Central memory CD8-positive, alpha-beta T cell (primary cell): ENCODE results near the gene MACROD2.

Experiments
- ATAC-seq: fragments of 150-1000 bp; cut with Tn5 transposase; replicated peaks from 2 replicates; pipeline ENCODE4 v1.10.0; 2022; ENCODE audit warnings: mild to moderate bottlenecking, moderate FRiP score, moderate number of reproducible peaks; ENCODE audit not compliant: poor library complexity, severe bottlenecking; ENCODE audit errors: extremely low read depth
- DNase-seq, 2 donors: peaks; one replicate each; pipeline ENCODE4 v3.0.0; 2021; ENCODE audit warnings: low spot score in 2 of 2
- H3K27ac Mint-ChIP-seq: one replicate; pipeline ENCODE4 v1.8.0; 2022; ENCODE audit warnings: low read depth, mild to moderate bottlenecking, moderate library complexity, mixed read lengths
- H3K27me3 Mint-ChIP-seq: one replicate; pipeline ENCODE4 v1.8.0; 2022; ENCODE audit warnings: mixed read lengths
- H3K36me3 Mint-ChIP-seq: one replicate; pipeline ENCODE4 v1.8.0; 2022; ENCODE audit warnings: mild to moderate bottlenecking, moderate library complexity, mixed read lengths; ENCODE audit not compliant: insufficient read depth
- H3K4me1 Mint-ChIP-seq: one replicate; pipeline ENCODE4 v1.8.0; 2022; ENCODE audit warnings: mixed read lengths
- H3K4me3 Mint-ChIP-seq: one replicate; pipeline ENCODE4 v1.8.0; 2022; ENCODE audit warnings: mild to moderate bottlenecking, moderate library complexity, mixed read lengths
- H3K9me3 Mint-ChIP-seq: one replicate; pipeline ENCODE4 v1.8.0; 2022; ENCODE audit warnings: mixed read lengths

Gene MACROD2

GRCh38 chr20:15875446-15875845 is 1880.1 kb downstream of the MACROD2 start:
- ATAC-seq (no peak), DNase-seq (no peak)
- no peak overlapping the region for H3K4me3 Mint-ChIP-seq
- peaks cover 17% of the 10 kb centered on the region for H3K9me3 Mint-ChIP-seq
- H3K36me3 Mint-ChIP-seq, result no peaks in the 10 kb centered on the region
- no peaks in the 10 kb centered on the region for H3K27me3 Mint-ChIP-seq
- H3K4me1 Mint-ChIP-seq, result no peaks in the 10 kb centered on the region
- no peak overlapping the region for H3K27ac Mint-ChIP-seq

DNA sequence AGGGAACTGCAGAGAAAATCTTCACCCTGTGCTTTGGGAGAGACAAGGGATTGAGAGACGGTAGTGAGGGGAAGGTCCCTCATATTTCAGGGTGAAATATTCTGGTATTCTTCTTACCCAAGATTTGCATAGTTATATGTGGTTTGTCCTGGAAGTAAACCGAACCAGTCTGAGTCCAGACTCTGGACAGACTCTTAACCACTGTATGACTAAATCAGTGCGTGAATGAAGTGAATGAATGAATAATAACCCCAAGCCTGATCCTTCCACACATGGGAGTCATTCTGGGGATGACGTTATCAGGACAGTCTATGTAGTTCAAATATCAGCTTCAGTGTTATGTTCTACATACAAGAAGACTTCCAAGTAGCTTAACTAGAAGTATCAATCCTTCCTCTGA is 1887.2 kb downstream of the MACROD2 start:
- Mint-ChIP-seq H3K4me1 (no peaks in the 10 kb centered on the region), H3K9me3 (peaks cover 12% of the 10 kb centered on the region), H3K27me3 (no peaks in the 10 kb centered on the region), H3K27ac (no peak overlapping the region), H3K36me3 (no peaks in the 10 kb centered on the region), H3K4me3 (no peak overlapping the region)
- DNase-seq (no peak), ATAC-seq (no peak)

DNA sequence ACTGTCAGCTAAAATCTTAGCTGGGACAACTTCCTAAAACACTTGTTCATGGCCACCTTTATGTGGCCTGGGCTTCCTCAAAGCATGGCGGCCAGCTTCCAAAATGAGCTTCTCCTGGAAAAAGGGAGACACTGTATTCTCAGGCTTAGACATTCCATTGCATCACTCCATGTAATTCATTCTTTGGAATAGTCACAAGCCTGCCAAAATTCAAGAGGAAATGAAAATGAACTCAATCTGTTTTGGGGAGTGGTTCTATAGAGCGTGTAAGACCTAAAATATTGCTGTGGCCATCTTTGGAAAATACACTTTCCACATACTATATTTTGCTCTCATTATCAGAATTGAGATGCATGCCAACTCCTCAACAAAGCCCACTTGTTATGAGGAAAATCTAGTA is 1890.9 kb downstream of the MACROD2 start:
- H3K4me3 Mint-ChIP-seq, result no peak overlapping the region
- no peak for ATAC-seq
- no peak for DNase-seq
- H3K4me1 Mint-ChIP-seq, result no peaks in the 10 kb centered on the region
- no peaks in the 10 kb centered on the region for H3K36me3 Mint-ChIP-seq
- H3K27me3 Mint-ChIP-seq, result no peaks in the 10 kb centered on the region
- H3K9me3 Mint-ChIP-seq, result peaks cover 18% of the 10 kb centered on the region
- H3K27ac Mint-ChIP-seq, result no peak overlapping the region

GRCh38 chr20:15887387-15887786 is 1892.1 kb downstream of the MACROD2 start:
- no peak overlapping the region for H3K27ac Mint-ChIP-seq
- H3K36me3 Mint-ChIP-seq, result no peaks in the 10 kb centered on the region
- H3K4me1 Mint-ChIP-seq, result no peaks in the 10 kb centered on the region
- no peaks in the 10 kb centered on the region for H3K27me3 Mint-ChIP-seq
- peaks cover 19% of the 10 kb centered on the region for H3K9me3 Mint-ChIP-seq
- DNase-seq, result no peak
- no peak for ATAC-seq
- no peak overlapping the region for H3K4me3 Mint-ChIP-seq

DNA sequence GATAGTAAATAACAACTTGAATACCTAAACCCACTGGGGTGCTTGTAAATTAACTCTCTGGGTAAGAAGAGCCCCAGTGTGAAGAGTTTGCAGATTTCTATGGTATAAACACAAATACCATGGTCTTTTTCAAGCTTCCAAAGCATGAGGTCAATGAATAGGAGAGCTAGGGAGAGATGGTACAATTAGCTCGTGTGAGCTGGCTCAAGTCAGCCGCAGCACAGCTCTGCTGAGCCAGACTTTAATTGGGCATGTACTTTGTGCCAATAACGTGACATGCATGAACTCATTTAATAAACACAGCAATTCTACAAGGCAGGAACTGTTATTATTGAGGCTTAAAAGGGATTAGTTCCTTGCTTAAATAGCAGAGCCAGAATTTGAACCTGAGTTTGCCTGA is 1893.7 kb downstream of the MACROD2 start:
- H3K27me3 Mint-ChIP-seq, result no peaks in the 10 kb centered on the region
- no peaks in the 10 kb centered on the region for H3K36me3 Mint-ChIP-seq
- DNase-seq (no peak), ATAC-seq (no peak)
- H3K4me3 Mint-ChIP-seq, result no peak overlapping the region
- H3K4me1 Mint-ChIP-seq, result no peaks in the 10 kb centered on the region
- no peak overlapping the region for H3K27ac Mint-ChIP-seq
- H3K9me3 Mint-ChIP-seq, result peaks cover 15% of the 10 kb centered on the region

GRCh38 chr20:15889514-15890256 is 1894.4 kb downstream of the MACROD2 start:
- Mint-ChIP-seq H3K27ac (no peak overlapping the region), H3K4me3 (no peak overlapping the region), H3K27me3 (no peaks in the 10 kb centered on the region), H3K4me1 (no peaks in the 10 kb centered on the region), H3K36me3 (peaks cover 1% of the 10 kb centered on the region), H3K9me3 (peaks cover 10% of the 10 kb centered on the region)
- DNase-seq, result no peak
- ATAC-seq, result no peak

DNA sequence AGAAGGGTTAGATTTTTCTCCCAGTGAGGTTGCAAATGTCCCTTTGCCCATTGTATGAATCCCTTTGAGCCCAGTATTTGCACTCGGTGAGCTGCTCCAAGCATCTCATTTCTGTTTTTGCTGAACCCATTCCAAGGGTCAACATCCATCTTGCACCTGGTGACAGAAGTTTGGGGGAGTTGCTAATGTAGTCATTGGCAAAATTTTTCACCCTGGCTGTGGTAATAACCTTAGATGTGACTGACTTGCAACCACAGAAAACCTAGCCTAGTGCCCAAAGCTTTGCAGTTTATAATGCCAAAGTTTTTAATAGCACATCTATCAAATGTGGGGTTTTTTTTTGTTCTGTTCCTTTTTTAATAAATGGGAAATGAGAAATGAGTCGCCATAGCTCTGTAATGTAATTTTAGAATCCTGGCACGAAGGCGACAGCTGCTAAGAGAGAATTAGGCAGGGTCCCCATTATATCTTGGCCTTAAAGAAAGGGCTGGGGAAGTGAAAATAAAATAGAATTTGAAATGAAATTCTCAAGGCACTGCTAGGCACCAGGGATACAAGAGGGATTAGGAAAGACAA is 1895.2 kb downstream of the MACROD2 start:
- Mint-ChIP-seq H3K4me3 (no peak overlapping the region), H3K36me3 (peaks cover 1% of the 10 kb centered on the region), H3K9me3 (peaks cover 17% of the 10 kb centered on the region), H3K27me3 (no peaks in the 10 kb centered on the region), H3K27ac (no peak overlapping the region), H3K4me1 (no peaks in the 10 kb centered on the region)
- no peak for DNase-seq
- ATAC-seq, result no peak

DNA sequence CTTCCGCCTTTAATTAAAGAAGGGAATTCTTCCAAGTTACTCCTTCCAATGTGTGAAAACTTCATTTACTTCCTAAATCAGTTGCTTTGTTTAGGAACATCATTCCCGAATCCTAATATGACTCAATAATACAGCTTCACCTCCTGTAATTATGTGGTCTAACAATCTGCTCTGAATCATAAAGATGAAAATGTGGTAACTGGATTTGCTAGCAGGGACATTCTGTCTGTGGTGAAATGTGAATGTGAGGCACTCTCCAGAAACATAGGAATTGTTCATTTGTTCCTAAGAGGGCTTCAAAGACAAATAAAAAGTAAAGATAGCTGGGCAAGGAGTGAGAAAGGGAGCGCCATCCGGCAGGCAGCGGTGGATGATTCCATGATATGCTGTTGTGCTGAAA is 1899.8 kb downstream of the MACROD2 start:
- no peak overlapping the region for H3K4me3 Mint-ChIP-seq
- H3K27ac Mint-ChIP-seq, result no peak overlapping the region
- peaks cover 1% of the 10 kb centered on the region for H3K36me3 Mint-ChIP-seq
- no peak for ATAC-seq
- DNase-seq, result no peak
- H3K27me3 Mint-ChIP-seq, result no peaks in the 10 kb centered on the region
- no peaks in the 10 kb centered on the region for H3K4me1 Mint-ChIP-seq
- peaks cover 23% of the 10 kb centered on the region for H3K9me3 Mint-ChIP-seq

GRCh38 chr20:15895560-15896084 is 1900.3 kb downstream of the MACROD2 start:
- DNase-seq, result no peak
- no peaks in the 10 kb centered on the region for H3K27me3 Mint-ChIP-seq
- H3K27ac Mint-ChIP-seq, result no peak overlapping the region
- peaks cover 25% of the 10 kb centered on the region for H3K9me3 Mint-ChIP-seq
- no peaks in the 10 kb centered on the region for H3K4me1 Mint-ChIP-seq
- H3K36me3 Mint-ChIP-seq, result peaks cover 1% of the 10 kb centered on the region
- no peak overlapping the region for H3K4me3 Mint-ChIP-seq
- ATAC-seq, result no peak

GRCh38 chr20:15899967-15900366 is 1904.7 kb downstream of the MACROD2 start:
- no peak for ATAC-seq
- no peak overlapping the region for H3K27ac Mint-ChIP-seq
- H3K4me1 Mint-ChIP-seq, result no peaks in the 10 kb centered on the region
- H3K27me3 Mint-ChIP-seq, result no peaks in the 10 kb centered on the region
- H3K36me3 Mint-ChIP-seq, result no peaks in the 10 kb centered on the region
- H3K4me3 Mint-ChIP-seq, result no peak overlapping the region
- no peak for DNase-seq
- peaks cover 33% of the 10 kb centered on the region for H3K9me3 Mint-ChIP-seq

GRCh38 chr20:15900443-15900842 is 1905.1 kb downstream of the MACROD2 start:
- no peak for DNase-seq
- H3K4me3 Mint-ChIP-seq, result no peak overlapping the region
- no peaks in the 10 kb centered on the region for H3K36me3 Mint-ChIP-seq
- no peak for ATAC-seq
- no peak overlapping the region for H3K27ac Mint-ChIP-seq
- H3K4me1 Mint-ChIP-seq, result no peaks in the 10 kb centered on the region
- peaks cover 29% of the 10 kb centered on the region for H3K9me3 Mint-ChIP-seq
- no peaks in the 10 kb centered on the region for H3K27me3 Mint-ChIP-seq

DNA sequence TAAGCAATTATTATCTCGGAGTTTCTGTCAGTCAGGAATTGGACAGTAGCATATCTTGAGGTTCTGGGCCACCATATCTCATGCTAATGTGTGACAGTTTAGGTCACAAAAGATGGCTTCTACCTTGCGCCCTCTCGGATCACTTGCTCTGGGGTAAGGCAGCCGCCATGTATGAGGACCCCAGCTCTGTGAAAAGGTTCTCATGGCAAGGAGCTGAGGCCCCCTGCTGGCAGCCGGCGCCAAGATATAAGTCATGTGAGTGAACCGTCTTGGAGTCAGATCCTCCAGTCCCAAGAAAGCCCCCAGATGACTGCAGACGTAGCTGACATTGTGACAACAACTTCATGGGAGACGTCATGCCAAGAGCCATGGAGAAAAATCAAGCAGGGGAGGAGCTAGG is 1907.2 kb downstream of the MACROD2 start:
- H3K36me3 Mint-ChIP-seq, result no peaks in the 10 kb centered on the region
- H3K27ac Mint-ChIP-seq, result no peak overlapping the region
- DNase-seq, result no peak

GRCh38 chr20:15905661-15906060 is 1910.3 kb downstream of the MACROD2 start:
- no peak for ATAC-seq
- no peaks in the 10 kb centered on the region for H3K27me3 Mint-ChIP-seq

More for the DNA sequence above, 1907.2 kb downstream of the MACROD2 start:
- H3K9me3 Mint-ChIP-seq, result peaks cover 25% of the 10 kb centered on the region
- no peaks in the 10 kb centered on the region for H3K4me1 Mint-ChIP-seq
- no peak overlapping the region for H3K4me3 Mint-ChIP-seq
- H3K27me3 Mint-ChIP-seq, result no peaks in the 10 kb centered on the region
- ATAC-seq, result no peak

More at GRCh38 chr20:15905661-15906060, 1910.3 kb downstream of the MACROD2 start:
- DNase-seq, result no peak
- peaks cover 27% of the 10 kb centered on the region for H3K9me3 Mint-ChIP-seq
- H3K4me1 Mint-ChIP-seq, result no peaks in the 10 kb centered on the region
- H3K36me3 Mint-ChIP-seq, result no peaks in the 10 kb centered on the region
- H3K4me3 Mint-ChIP-seq, result no peak overlapping the region
- H3K27ac Mint-ChIP-seq, result no peak overlapping the region
